GM12878 (cell line): Measurements from ENCODE around the gene FFAR1. TPM values are rescaled to one million over a fixed set of nuclear protein-coding genes. Genes with fewer than 3 reads are reported as not detected.
A peak's percentile ranks its signal among the peaks of the same experiment; 100 is the strongest.

Experiments
- CBX5 ChIP-seq: sonication (generic); IDR thresholded peaks from 2 replicates; pipeline ENCODE4 v1.6.1; 2016; ENCODE audit warnings: low read depth, moderate library complexity, mild to moderate bottlenecking, inconsistent platforms
- CEBPB ChIP-seq, 2 experiments: fragments of 150-350 bp in 1 of 2; IDR thresholded peaks; 2 replicates each; pipeline ENCODE4 v1.6.1; 2012 to 2014; ENCODE audit warnings: low read depth in 2 of 2, low read length in 2 of 2, borderline replicate concordance in 1 of 2, inconsistent platforms in 1 of 2
- CREB1 ChIP-seq: IDR thresholded peaks from 2 replicates; pipeline ENCODE4 v1.6.1; 2012; ENCODE audit warnings: low read depth, mild to moderate bottlenecking, inconsistent platforms
- CREM ChIP-seq: IDR thresholded peaks from 2 replicates; pipeline ENCODE4 v1.6.1; 2014; ENCODE audit warnings: antibody characterized with exemption, low read depth
- E2F4 ChIP-seq: IDR thresholded peaks from 2 replicates; pipeline ENCODE4 v1.6.1; 2012; ENCODE audit warnings: low read depth, low read length, improper control_type of control experiment
- EP300 ChIP-seq, 2 experiments: fragments of 150-350 bp in 1 of 2; IDR thresholded peaks; 2 replicates each; pipeline ENCODE4 v1.6.1; 2011 to 2012; ENCODE audit warnings: low read depth in 2 of 2, low read length in 2 of 2, borderline replicate concordance in 1 of 2, improper control_type of control experiment in 1 of 2, inconsistent platforms in 1 of 2; ENCODE audit not compliant: control insufficient read depth in 1 of 2
- ESRRA ChIP-seq: IDR thresholded peaks from 2 replicates; pipeline ENCODE4 v1.6.1; 2012; ENCODE audit warnings: mild to moderate bottlenecking, low read length, improper control_type of control experiment
- FOS ChIP-seq: IDR thresholded peaks from 3 replicates; pipeline ENCODE4 v1.6.1; 2011; ENCODE audit warnings: borderline replicate concordance; ENCODE audit not compliant: insufficient read length; ENCODE audit errors: extremely low read depth
- FOXK2 ChIP-seq: fragments of 450-650 bp; IDR thresholded peaks from 2 replicates; pipeline ENCODE4 v1.6.1; 2017; ENCODE audit warnings: mild to moderate bottlenecking, moderate library complexity
- MLLT1 ChIP-seq: fragments of 450-650 bp; IDR thresholded peaks from 2 replicates; pipeline ENCODE4 v1.6.1; 2016; ENCODE audit warnings: mild to moderate bottlenecking
- NFYA ChIP-seq: IDR thresholded peaks from 2 replicates; pipeline ENCODE4 v1.6.1; 2011; ENCODE audit warnings: low read depth, mild to moderate bottlenecking, low read length, improper control_type of control experiment, borderline replicate concordance
- NFYB ChIP-seq: IDR thresholded peaks from 2 replicates; pipeline ENCODE4 v1.6.1; 2011; ENCODE audit warnings: low read depth, mild to moderate bottlenecking, low read length, improper control_type of control experiment, moderate library complexity; ENCODE audit not compliant: insufficient read depth
- NR2C1 ChIP-seq: fragments of 450-650 bp; IDR thresholded peaks from 2 replicates; pipeline ENCODE4 v1.6.1; 2017; ENCODE audit warnings: antibody characterized with exemption, mild to moderate bottlenecking, moderate library complexity
- POLR2A ChIP-seq: IDR thresholded peaks from 2 replicates; pipeline ENCODE4 v1.6.1; 2011; ENCODE audit warnings: low read depth, mild to moderate bottlenecking, low read length
- PRDM15 ChIP-seq: fragments of 450-650 bp; formaldehyde crosslinking; IDR thresholded peaks from 2 replicates; pipeline ENCODE4 v1.4.0; 2020; ENCODE audit warnings: mild to moderate bottlenecking, moderate library complexity
- RELB ChIP-seq: fragments of 450-650 bp; IDR thresholded peaks from 2 replicates; pipeline ENCODE4 v1.6.1; 2017; ENCODE audit warnings: low read depth, mild to moderate bottlenecking, moderate library complexity
- RUNX3 ChIP-seq: IDR thresholded peaks from 2 replicates; pipeline ENCODE4 v1.6.1; 2012; ENCODE audit warnings: low read length, inconsistent platforms
- SIN3A ChIP-seq: IDR thresholded peaks from 2 replicates; pipeline ENCODE4 v1.6.1; 2012; ENCODE audit warnings: low read depth, low read length, improper control_type of control experiment
- STAT1 ChIP-seq: fragments of 450-650 bp; conservative IDR thresholded peaks from 2 replicates; pipeline ENCODE4 v1.6.1; 2014; ENCODE audit warnings: antibody characterized with exemption, mild to moderate bottlenecking
- SUPT20H ChIP-seq: IDR thresholded peaks from 2 replicates; pipeline ENCODE4 v1.6.1; 2011; ENCODE audit warnings: low read depth, mild to moderate bottlenecking, low read length, moderate library complexity, borderline replicate concordance; ENCODE audit not compliant: control insufficient read depth
- ZNF24 ChIP-seq: fragments of 450-650 bp; IDR thresholded peaks from 2 replicates; pipeline ENCODE4 v1.6.1; 2017; ENCODE audit warnings: antibody characterized with exemption, mild to moderate bottlenecking
- ZSCAN29 ChIP-seq: fragments of 450-650 bp; IDR thresholded peaks from 2 replicates; pipeline ENCODE4 v1.6.1; 2017; ENCODE audit warnings: mild to moderate bottlenecking, moderate library complexity
- polyA plus RNA-seq, 11 experiments: library from polyadenylated mRNA; depleted of rRNA in 4 of 11; unstranded in 6 of 11; stranded (reverse) in 5 of 11; fragments of >200 nt; fragmentation: Nextera tagmentation in 4 of 11; fragmentation: Illumina TruSeq in 1 of 11; extraction: Ambion mirVana in 4 of 11; extraction: Trizol in 1 of 11; gene quantifications; 1 replicate in 1 of 11; 2 replicates in 10 of 11; pipeline versions ENCODE4 v1.2.1 to v1.2.3, GENCODE V29; 2011 to 2016; ENCODE audit warnings: inconsistent platforms in 2 of 11, missing spikeins in 2 of 11, low read depth in 1 of 11
- total RNA-seq, 4 experiments: library from RNA; depleted of rRNA in 3 of 4; stranded (reverse); fragments of >200 nt in 3 of 4; fragmentation: Illumina TruSeq in 1 of 4; extraction: Trizol in 1 of 4; gene quantifications; 2 replicates each; pipeline versions ENCODE4 v1.2.1 to v1.2.3, GENCODE V29; 2013 to 2021

The FFAR1 gene
- total and polyA plus RNA-seq, 10 of the 15 experiments (the other 5 are each of a cell fraction or from before 2014, with no cell fraction given), result 0.05 to 0.62 (median 0.14) TPM; not detected in 2

- TF ChIP-seq PRDM15 (CRISPR knock-in tag) (peak; percentile 86), POLR2A (peak; percentile 72), EP300 (IDR thresholded peaks at IDR 0.05; ENCODE audit: borderline replicate concordance in 1 of 2, control insufficient read depth in 1 of 2, low read depth in 2 of 2, low read length in 2 of 2) (peak in 1 of 2 experiments; percentile 66; a peak in 2 of 4 replicates), CBX5 (no peak; the same call in 1 of the 2 replicates), ZSCAN29 (no peak), SIN3A (no peak), CEBPB (IDR thresholded peaks at IDR 0.05; ENCODE audit: borderline replicate concordance in 1 of 2, low read depth in 2 of 2, low read length in 2 of 2) (peak in 1 of 2 experiments; percentile 95; a peak in 2 of 4 replicates), ESRRA (no peak), NR2C1 (no peak), E2F4 (no peak), NFYA (no peak), ZNF24 (no peak), MLLT1 (no peak), CREB1 (peak; percentile 20; the same call in 1 of the 2 replicates), NFYB (no peak), RUNX3 (peak; percentile 69), SUPT20H (no peak), RELB (peak; percentile 88), FOS (no peak), FOXK2 (no peak), STAT1 (no peak), CREM (peak; percentile 37; the same call in 1 of the 2 replicates)
These were observed at the start of gene FFAR1 (continued) for GRCh38 chr19:35347171-35347929.
